ENCODE measurements around the gene CELA3A. TPM values are rescaled to one million over a fixed set of nuclear protein-coding genes. Genes with fewer than 3 reads are reported as not detected.

The CELA3A gene
- total and polyA plus RNA-seq, 2 of the 13 experiments (the other 11 are each of a cell fraction or from before 2014, with no cell fraction given): 0.09 TPM; not detected in 1

DNA sequence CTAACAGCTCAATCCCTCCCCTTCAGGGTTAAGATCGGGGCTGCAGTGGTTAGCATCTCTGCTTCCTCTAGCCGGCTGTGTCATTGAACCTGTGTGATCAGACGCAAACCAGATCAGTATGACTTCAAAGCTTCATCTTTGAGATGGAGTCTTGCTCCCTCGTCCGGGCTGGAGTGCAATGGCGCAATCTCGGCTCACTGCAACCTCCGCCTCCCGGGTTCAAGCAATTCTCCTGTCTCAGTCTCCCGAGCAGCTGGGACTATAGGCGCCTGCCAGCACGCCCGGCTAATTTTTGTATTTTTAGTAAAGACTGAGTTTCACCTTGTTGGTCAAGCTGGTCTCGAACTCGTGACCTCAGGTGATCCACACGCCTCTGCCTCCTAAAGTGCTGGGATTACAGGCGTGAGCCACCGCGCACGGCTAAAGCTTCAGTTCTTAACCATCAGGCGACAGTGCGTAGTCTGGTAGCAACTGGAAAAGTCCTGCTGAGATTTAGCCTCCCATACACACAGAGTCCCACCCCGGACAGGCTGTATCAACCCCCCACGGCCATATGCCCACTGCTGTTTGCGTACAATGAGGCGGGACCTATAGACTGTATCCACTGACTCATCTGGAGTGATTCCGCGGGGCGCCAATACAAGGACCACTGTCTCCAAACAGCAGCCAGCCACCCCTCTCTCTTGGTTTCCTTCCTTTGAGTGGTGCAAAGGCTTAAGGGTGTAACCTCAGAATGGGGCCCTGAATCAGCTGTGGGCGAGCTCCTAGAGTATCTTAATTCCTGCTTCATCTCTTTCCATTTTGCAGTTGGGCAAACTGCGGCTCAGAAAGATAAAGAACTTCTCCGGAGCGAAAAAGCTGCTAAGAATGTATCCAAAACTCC lies 23.3 kb downstream of the CELA3A start (continued):
- no peak for TF ChIP-seq ZNF10 (CRISPR knock-in tag; IDR thresholded peaks at IDR 0.05; ENCODE audit: borderline replicate concordance, low read depth)
- TF ChIP-seq, protein P1, sequence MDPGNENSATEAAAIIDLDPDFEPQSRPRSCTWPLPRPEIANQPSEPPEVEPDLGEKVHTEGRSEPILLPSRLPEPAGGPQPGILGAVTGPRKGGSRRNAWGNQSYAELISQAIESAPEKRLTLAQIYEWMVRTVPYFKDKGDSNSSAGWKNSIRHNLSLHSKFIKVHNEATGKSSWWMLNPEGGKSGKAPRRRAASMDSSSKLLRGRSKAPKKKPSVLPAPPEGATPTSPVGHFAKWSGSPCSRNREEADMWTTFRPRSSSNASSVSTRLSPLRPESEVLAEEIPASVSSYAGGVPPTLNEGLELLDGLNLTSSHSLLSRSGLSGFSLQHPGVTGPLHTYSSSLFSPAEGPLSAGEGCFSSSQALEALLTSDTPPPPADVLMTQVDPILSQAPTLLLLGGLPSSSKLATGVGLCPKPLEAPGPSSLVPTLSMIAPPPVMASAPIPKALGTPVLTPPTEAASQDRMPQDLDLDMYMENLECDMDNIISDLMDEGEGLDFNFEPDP (CRISPR knock-in tag; conservative IDR thresholded peaks at IDR 0.05): no peak
- TF ChIP-seq NCOR1 (IDR thresholded peaks at IDR 0.05; ENCODE audit: borderline replicate concordance, low read length): no peak
- TF ChIP-seq ATAD3A (CRISPR knock-in tag; IDR thresholded peaks at IDR 0.05): no peak
- TF ChIP-seq ATF1 (CRISPR knock-in tag; IDR thresholded peaks at IDR 0.05): no peak
- no peak for TF ChIP-seq ZNF614 (CRISPR knock-in tag; IDR thresholded peaks at IDR 0.05; ENCODE audit: borderline replicate concordance)
- TF ChIP-seq ZNF441 (CRISPR knock-in tag; IDR thresholded peaks at IDR 0.05; ENCODE audit: borderline replicate concordance): no peak
- no peak for TF ChIP-seq MIXL1 (CRISPR knock-in tag; IDR thresholded peaks at IDR 0.05)
- no peak for TF ChIP-seq KDM4B (CRISPR knock-in tag; IDR thresholded peaks at IDR 0.05)
- TF ChIP-seq, protein P2, sequence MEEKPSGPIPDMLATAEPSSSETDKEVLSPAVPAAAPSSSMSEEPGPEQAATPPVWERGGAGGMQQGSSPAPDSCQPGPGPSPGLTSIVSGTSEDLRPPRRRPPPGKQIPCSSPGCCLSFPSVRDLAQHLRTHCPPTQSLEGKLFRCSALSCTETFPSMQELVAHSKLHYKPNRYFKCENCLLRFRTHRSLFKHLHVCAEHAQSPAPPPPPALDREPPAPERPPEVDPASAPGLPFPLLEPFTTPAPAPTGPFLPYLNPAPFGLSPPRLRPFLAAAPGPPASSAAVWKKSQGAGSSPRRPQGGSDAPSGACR (CRISPR knock-in tag; IDR thresholded peaks at IDR 0.05): no peak
- no peak for TF ChIP-seq ZNF816 (CRISPR knock-in tag; IDR thresholded peaks at IDR 0.05; ENCODE audit: borderline replicate concordance)
- TF ChIP-seq ARNT (IDR thresholded peaks at IDR 0.05): no peak
- TF ChIP-seq ZNF546 (CRISPR knock-in tag; conservative IDR thresholded peaks at IDR 0.05): no peak
- TF ChIP-seq, protein P3, sequence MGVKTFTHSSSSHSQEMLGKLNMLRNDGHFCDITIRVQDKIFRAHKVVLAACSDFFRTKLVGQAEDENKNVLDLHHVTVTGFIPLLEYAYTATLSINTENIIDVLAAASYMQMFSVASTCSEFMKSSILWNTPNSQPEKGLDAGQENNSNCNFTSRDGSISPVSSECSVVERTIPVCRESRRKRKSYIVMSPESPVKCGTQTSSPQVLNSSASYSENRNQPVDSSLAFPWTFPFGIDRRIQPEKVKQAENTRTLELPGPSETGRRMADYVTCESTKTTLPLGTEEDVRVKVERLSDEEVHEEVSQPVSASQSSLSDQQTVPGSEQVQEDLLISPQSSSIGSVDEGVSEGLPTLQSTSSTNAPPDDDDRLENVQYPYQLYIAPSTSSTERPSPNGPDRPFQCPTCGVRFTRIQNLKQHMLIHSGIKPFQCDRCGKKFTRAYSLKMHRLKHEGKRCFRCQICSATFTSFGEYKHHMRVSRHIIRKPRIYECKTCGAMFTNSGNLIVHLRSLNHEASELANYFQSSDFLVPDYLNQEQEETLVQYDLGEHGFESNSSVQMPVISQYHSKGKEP (CRISPR knock-in tag; IDR thresholded peaks at IDR 0.05): no peak
- no peak for TF ChIP-seq GABPA (IDR thresholded peaks at IDR 0.05; ENCODE audit: low read depth, low read length)
- TF ChIP-seq GABPA (CRISPR knock-in tag; IDR thresholded peaks at IDR 0.05; ENCODE audit: low read depth): 0 out of 2 replicates have a peak, but pooled peaks have one; percentile 49
- TF ChIP-seq TSC22D2 (CRISPR knock-in tag; IDR thresholded peaks at IDR 0.05; ENCODE audit: borderline replicate concordance): no peak
- TF ChIP-seq ZBTB7B (CRISPR knock-in tag; IDR thresholded peaks at IDR 0.05): no peak
- TF ChIP-seq ZNF629 (CRISPR knock-in tag; conservative IDR thresholded peaks at IDR 0.05): peak; percentile 86
- TF ChIP-seq ZNF501 (CRISPR knock-in tag; IDR thresholded peaks at IDR 0.05): no peak; the same call in 1 of the 2 replicates
- no peak for TF ChIP-seq BHLHE40 (IDR thresholded peaks at IDR 0.05; ENCODE audit: low read length)
- TF ChIP-seq SNAI1 (CRISPR knock-in tag; IDR thresholded peaks at IDR 0.05; ENCODE audit: borderline replicate concordance): no peak
- no peak for TF ChIP-seq ZNF605 (CRISPR knock-in tag; IDR thresholded peaks at IDR 0.05)
- no peak for TF ChIP-seq ZNF510 (CRISPR knock-in tag; IDR thresholded peaks at IDR 0.05; ENCODE audit: low read depth)
- no peak for TF ChIP-seq ZNF766 (CRISPR knock-in tag; IDR thresholded peaks at IDR 0.05; ENCODE audit: borderline replicate concordance)
- TF ChIP-seq ZNF781 (CRISPR knock-in tag; IDR thresholded peaks at IDR 0.05; ENCODE audit: borderline replicate concordance, not compliant biosample characterization): no peak
- 0 out of 2 replicates have a peak, but pooled peaks have one; percentile 27 for TF ChIP-seq SNAPC2 (CRISPR knock-in tag; IDR thresholded peaks at IDR 0.05)
- TF ChIP-seq ZNF20 (CRISPR knock-in tag; IDR thresholded peaks at IDR 0.05): no peak
